K562 (cell line): ENCODE data around the gene MLIP.

ENCODE experiments used
- BHLHE40 ChIP-seq: IDR thresholded peaks from 2 replicates; pipeline ENCODE4 v1.6.1; 2011; ENCODE audit warnings: low read length, improper control_type of control experiment
- CBFA2T2 ChIP-seq: fragments of 450-650 bp; conservative IDR thresholded peaks from 2 replicates; pipeline ENCODE4 v1.6.1; 2017; ENCODE audit warnings: mild to moderate bottlenecking
- CTCF ChIP-seq, 3 experiments: IDR thresholded peaks in 2 of 3; conservative IDR thresholded peaks in 1 of 3; 2 replicates each; pipeline ENCODE4 v1.5.1; 2011 to 2012; ENCODE audit warnings: low read length in 3 of 3, mild to moderate bottlenecking in 3 of 3, control low read depth in 2 of 3, improper control_type of control experiment in 1 of 3, inconsistent platforms in 1 of 3, low read depth in 1 of 3, mixed read lengths in 1 of 3, moderate library complexity in 1 of 3; ENCODE audit not compliant: insufficient read depth in 2 of 3
- IRF1 ChIP-seq: sonication (generic); formaldehyde crosslinking; IDR thresholded peaks from 2 replicates; pipeline ENCODE4 v1.8.0; 2022; ENCODE audit warnings: missing genetic modification reagents, mild to moderate bottlenecking, borderline replicate concordance
- MIER1 ChIP-seq: fragments of 450-650 bp; IDR thresholded peaks from 2 replicates; pipeline ENCODE4 v1.6.1; 2016; ENCODE audit warnings: antibody characterized with exemption, mild to moderate bottlenecking, low read depth
- MYC ChIP-seq, 2 experiments: fragments of 250-450 bp in 1 of 2; sonication (Bioruptor Pico) in 1 of 2; IDR thresholded peaks; 2 replicates each; pipeline versions ENCODE4 v1.5.1 to v1.6.1; 2012 to 2021; ENCODE audit warnings: low read depth in 2 of 2, borderline replicate concordance in 1 of 2, improper control_type of control experiment in 1 of 2, low read length in 1 of 2, mild to moderate bottlenecking in 1 of 2, moderate library complexity in 1 of 2
- NFATC3 ChIP-seq: fragments of 450-650 bp; IDR thresholded peaks from 2 replicates; pipeline ENCODE4 v1.6.1; 2017; ENCODE audit warnings: mild to moderate bottlenecking
- TAF1 ChIP-seq: IDR thresholded peaks from 2 replicates; pipeline ENCODE4 v1.6.1; 2011; ENCODE audit warnings: mild to moderate bottlenecking, low read length, moderate library complexity; ENCODE audit not compliant: insufficient read depth, control insufficient read depth, severe bottlenecking; ENCODE audit errors: extremely low read depth
- ZBTB17 ChIP-seq: fragments of 450-650 bp; formaldehyde crosslinking; IDR thresholded peaks from 2 replicates; pipeline ENCODE4 v1.4.0; 2020; ENCODE audit warnings: mild to moderate bottlenecking
- ZNF408 ChIP-seq: fragments of 250-450 bp; sonication (Bioruptor Pico); IDR thresholded peaks from 2 replicates; pipeline ENCODE4 v1.4.0; 2020; ENCODE audit warnings: low read depth, mild to moderate bottlenecking, moderate library complexity
- TF ChIP-seq, protein P1 (sequence below): fragments of 450-650 bp; IDR thresholded peaks from 2 replicates; pipeline ENCODE4 v1.6.1; 2018; ENCODE audit not compliant: partially characterized antibody
- TF ChIP-seq, protein P2 (sequence below), 2 experiments: IDR thresholded peaks; 2 replicates each; pipeline ENCODE4 v1.6.1; 2011; ENCODE audit warnings: borderline replicate concordance in 1 of 2, control low read depth in 1 of 2, low read depth in 1 of 2, low read length in 1 of 2, mild to moderate bottlenecking in 1 of 2, mixed read lengths in 1 of 2, moderate library complexity in 1 of 2; ENCODE audit not compliant: insufficient read depth in 1 of 2, insufficient read length in 1 of 2, poor library complexity in 1 of 2, severe bottlenecking in 1 of 2; ENCODE audit errors: extremely low read depth in 1 of 2

- no peak for TF ChIP-seq NFATC3
- TF ChIP-seq, protein P1, sequence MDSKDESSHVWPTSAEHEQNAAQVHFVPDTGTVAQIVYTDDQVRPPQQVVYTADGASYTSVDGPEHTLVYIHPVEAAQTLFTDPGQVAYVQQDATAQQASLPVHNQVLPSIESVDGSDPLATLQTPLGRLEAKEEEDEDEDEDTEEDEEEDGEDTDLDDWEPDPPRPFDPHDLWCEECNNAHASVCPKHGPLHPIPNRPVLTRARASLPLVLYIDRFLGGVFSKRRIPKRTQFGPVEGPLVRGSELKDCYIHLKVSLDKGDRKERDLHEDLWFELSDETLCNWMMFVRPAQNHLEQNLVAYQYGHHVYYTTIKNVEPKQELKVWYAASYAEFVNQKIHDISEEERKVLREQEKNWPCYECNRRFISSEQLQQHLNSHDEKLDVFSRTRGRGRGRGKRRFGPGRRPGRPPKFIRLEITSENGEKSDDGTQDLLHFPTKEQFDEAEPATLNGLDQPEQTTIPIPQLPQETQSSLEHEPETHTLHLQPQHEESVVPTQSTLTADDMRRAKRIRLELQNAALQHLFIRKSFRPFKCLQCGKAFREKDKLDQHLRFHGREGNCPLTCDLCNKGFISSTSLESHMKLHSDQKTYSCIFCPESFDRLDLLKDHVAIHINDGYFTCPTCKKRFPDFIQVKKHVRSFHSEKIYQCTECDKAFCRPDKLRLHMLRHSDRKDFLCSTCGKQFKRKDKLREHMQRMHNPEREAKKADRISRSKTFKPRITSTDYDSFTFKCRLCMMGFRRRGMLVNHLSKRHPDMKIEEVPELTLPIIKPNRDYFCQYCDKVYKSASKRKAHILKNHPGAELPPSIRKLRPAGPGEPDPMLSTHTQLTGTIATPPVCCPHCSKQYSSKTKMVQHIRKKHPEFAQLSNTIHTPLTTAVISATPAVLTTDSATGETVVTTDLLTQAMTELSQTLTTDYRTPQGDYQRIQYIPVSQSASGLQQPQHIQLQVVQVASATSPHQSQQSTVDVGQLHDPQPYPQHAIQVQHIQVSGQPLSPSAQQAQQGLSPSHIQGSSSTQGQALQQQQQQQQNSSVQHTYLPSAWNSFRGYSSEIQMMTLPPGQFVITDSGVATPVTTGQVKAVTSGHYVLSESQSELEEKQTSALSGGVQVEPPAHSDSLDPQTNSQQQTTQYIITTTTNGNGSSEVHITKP: no peak
- no peak for TF ChIP-seq CBFA2T2
- TF ChIP-seq CTCF (IDR thresholded peaks at IDR 0.05 in 2 of 3, conservative IDR thresholded peaks at IDR 0.05 in 1 of 3; ENCODE audit: insufficient read depth in 2 of 3, low read depth in 1 of 3, low read length in 3 of 3): no peak
- no peak for TF ChIP-seq IRF1 (CRISPR knock-in tag)
- no peak for TF ChIP-seq TAF1
- no peak for TF ChIP-seq MIER1
- TF ChIP-seq BHLHE40: no peak
- TF ChIP-seq ZNF408: no peak
- TF ChIP-seq ZBTB17 (CRISPR knock-in tag): no peak
- no peak for TF ChIP-seq MYC (IDR thresholded peaks at IDR 0.05; ENCODE audit: low read depth, low read length)
- TF ChIP-seq MYC (CRISPR knock-in tag; IDR thresholded peaks at IDR 0.05; ENCODE audit: borderline replicate concordance, low read depth): no peak
- TF ChIP-seq, protein P2, sequence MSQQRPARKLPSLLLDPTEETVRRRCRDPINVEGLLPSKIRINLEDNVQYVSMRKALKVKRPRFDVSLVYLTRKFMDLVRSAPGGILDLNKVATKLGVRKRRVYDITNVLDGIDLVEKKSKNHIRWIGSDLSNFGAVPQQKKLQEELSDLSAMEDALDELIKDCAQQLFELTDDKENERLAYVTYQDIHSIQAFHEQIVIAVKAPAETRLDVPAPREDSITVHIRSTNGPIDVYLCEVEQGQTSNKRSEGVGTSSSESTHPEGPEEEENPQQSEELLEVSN (IDR thresholded peaks at IDR 0.05; ENCODE audit: borderline replicate concordance in 1 of 2, extremely low read depth in 1 of 2, insufficient read depth in 1 of 2, insufficient read length in 1 of 2, low read depth in 1 of 2, low read length in 1 of 2, poor library complexity in 1 of 2, severe bottlenecking in 1 of 2): no peak
These were observed at the start of gene MLIP for GRCh38 chr6:54111341-54112045.
